OCI-LY1 (cell line): Measurements from ENCODE around the gene STARD7.

ENCODE experiments used
- CTCF ChIP-seq: fragments of 200-600 bp; sonication (generic), shearing (Covaris generic); IDR thresholded peaks from 2 replicates; pipeline ENCODE4 v1.5.1; 2017; ENCODE audit warnings: mild to moderate bottlenecking, antibody characterized with exemption, low read length, moderate library complexity, mixed read lengths
- EZH2 ChIP-seq: fragments of 200-600 bp; sonication (generic), shearing (Covaris generic); IDR thresholded peaks from 2 replicates; pipeline ENCODE4 v1.8.0; 2017; ENCODE audit warnings: borderline replicate concordance, mixed run types, mild to moderate bottlenecking, antibody characterized with exemption, low read length, moderate library complexity, mixed read lengths

- TF ChIP-seq CTCF (no peak), EZH2 (no peak)
Observed at GRCh38 chr2:96148410-96149217, 60.0 kb downstream of the STARD7 start.
